ENCODE data around the gene HS3ST6.
"Not testable (repeated sequence)": the region's sequence is repeated elsewhere in the genome, so short reads cannot be mapped to it uniquely, and the experiment has no call there.

HS3ST6 gene

DNA sequence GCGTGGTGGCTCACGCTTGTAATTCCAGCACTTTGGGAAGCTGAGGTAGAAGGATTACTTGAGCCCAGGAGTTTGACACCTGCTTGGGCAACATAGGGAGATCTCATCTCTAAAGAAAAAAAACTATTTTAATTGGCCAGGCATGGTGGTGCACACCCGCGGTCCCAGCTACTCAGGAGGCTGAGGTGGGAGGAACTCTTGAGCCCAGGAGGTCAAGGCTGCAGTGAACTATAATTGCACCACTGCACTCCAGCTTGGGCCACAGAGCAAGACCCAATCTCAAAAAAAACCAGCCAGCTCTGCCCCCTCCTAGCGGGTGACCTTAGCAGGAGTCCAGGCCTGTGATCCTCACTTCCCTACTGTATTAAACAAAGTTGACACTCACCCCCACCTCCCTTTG, 5.9 kb upstream of the HS3ST6 start:
- DNase-seq: no peak

- DNase-seq: peak; percentile 31
Observed at GRCh38 chr16:1923299-1924034, 5.3 kb upstream of the HS3ST6 start.

DNA sequence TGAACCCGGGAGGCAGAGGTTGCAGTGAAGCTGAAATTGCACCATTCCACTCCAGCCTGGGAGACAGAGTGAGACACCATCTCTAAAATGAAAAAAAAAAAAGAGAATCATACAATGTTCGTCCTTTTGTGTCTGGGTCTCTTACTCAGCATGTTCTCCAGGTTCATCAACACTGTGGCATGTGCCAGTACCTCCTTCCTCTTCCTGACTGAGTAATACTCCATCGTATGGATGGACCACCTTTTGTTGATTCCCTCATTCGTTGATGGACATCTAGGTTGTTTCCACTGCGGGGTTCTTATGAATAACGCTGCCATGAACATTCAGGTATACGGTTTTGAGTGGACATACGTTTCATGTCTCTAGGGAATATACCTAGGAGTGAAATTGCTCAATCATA, 4.1 kb upstream of the HS3ST6 start:
- DNase-seq: no peak

GRCh38 chr16:1920727-1921171, 2.5 kb upstream of the HS3ST6 start:
- DNase-seq: peak; percentile 22

DNA sequence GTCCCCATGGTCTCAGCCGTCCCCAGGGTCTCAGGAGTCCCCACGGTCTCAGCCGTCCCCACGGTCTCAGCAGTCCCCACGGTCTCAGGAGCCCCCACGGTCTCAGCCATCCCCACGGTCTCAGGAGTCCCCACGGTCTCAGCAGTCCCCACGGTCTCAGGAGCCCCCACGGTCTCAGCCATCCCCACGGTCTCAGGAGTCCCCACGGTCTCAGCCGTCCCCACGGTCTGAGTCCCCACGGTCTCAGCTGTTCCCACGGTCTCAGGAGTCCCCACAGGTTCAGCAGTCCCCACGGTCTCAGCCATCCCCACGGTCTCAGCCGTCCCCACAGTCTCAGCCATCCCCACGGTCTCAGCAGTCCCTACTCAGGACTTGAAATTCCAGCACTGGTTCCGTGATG, 1.9 kb upstream of the HS3ST6 start:
- DNase-seq: not testable (repeated sequence)

- DNase-seq: no peak
Observed at GRCh38 chr16:1919327-1919998, 1.2 kb upstream of the HS3ST6 start.

GRCh38 chr16:1917665-1918350, 407 bp downstream of the HS3ST6 start:
- DNase-seq: no peak

- DNase-seq: no peak
Observed at GRCh38 chr16:1917056-1917664, 1.1 kb downstream of the HS3ST6 start.

- no peak for DNase-seq
Observed at GRCh38 chr16:1916640-1916990, 1.6 kb downstream of the HS3ST6 start.

- no peak for DNase-seq
Observed at GRCh38 chr16:1915732-1916639, 2.2 kb downstream of the HS3ST6 start.

DNA sequence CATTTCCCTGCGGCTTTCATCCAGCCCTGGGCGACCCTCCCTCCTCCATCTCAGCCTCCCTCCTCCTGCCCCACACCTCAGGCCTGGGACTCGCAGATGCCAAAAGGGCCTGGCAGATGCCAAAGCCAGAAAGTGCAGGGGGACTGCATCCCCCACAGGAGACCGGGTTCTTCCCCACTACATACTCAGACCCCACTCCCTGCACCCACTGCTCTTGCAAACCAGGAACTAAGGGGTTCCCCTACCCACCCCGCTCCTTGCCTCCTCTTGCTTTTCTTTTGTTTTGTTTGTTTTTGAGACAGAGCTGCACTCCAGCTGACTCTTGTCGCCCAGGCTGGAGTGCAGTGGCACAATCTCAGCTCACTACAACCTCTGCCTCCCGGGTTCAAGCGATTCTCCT, 3.2 kb downstream of the HS3ST6 start:
- no peak for DNase-seq

GRCh38 chr16:1914084-1914608, 4.1 kb downstream of the HS3ST6 start:
- DNase-seq: no peak

GRCh38 chr16:1913327-1914083, 4.7 kb downstream of the HS3ST6 start:
- DNase-seq: no peak

- DNase-seq: no peak
Observed at GRCh38 chr16:1912215-1912543, 6.0 kb downstream of the HS3ST6 start.

DNA sequence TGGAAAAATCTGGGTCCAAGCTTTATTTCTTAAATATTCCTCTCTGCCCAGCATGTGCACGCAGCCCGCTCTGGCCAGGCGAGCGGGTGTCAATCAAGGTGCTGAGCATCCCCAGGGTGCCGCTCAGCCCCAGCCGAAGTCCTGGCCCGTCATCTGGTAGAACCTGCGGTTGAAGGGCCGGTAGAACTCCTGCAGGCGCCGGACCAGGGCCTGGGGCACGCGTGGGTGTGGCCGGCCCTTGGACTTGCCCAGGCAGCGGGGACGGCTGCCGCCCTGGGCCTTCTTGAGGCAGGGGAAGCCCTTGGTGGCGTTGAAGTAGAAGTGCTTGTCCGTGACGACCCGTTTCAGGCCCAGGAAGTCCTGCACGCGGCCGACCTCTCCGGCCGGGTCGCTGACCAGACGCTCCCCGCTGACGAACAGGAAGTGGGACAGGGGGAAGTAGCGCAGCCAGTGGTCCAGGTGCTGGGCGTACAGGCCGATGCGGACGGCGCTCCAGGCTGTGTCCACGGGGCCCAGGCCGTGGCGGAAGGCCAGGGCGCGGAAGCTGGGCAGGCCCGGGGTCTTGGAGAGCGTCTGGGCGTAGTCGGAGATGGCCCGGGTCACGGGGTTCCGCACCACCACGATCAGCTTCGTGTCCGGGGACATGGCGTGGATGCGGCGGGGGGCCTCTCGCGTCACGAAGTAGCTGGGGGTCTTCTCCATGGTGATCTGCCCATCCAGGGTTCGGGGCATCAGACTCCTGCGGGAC, 6.6 kb downstream of the HS3ST6 start:
- DNase-seq: no peak

DNA sequence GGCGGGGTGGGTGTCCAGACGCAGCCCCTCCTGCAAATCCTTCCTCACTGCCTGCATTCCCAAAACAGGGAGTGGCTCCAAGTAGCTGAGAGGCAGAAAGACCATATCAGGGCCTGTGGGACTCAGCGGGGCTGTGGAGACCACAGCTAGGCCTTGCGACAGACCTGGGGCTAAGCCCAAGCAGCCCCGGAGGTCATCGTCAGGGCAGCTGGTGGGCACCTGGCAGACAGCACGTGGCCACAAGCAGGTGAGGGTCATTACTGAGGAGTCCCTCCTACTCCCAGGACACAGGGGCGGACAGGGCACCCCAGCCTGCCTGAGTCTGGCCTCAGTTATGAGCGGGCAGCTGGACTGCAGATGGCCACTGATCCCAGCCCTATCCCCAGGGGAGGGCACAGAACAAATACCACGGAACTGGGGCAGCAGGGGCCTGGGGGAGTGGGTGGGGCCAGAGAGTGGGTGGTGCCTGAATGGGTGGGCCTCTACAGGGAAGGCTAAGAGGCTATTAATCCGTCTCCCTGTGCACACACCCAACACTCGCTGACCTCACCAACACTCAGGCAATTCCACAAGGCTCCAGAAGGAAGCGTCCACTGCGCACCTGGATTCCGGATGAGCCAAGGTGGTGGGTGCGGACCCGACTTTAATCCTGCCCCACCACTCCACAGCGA, 8.5 kb downstream of the HS3ST6 start:
- no peak for DNase-seq

GRCh38 chr16:1908983-1909382, 9.2 kb downstream of the HS3ST6 start:
- no peak for DNase-seq

DNA sequence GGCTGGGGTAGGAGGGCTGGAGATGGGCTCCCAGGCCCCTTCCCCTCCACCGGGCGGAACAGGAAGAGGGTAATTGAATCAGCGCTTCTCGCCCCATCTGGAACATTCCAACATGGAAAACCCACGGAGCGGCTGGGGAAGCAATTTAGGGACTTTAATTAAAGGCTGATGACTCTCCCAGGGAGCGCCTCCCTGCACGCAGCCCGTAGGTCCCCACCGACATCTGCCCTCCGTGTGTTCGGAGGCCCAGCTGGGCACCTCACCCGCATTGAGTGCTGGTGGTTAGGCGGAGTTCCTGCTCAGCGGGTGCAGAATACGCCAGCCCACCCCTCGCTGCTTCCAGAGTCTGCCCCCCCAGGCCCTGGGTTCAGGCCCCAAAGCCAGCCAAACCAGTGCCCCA, 10.0 kb downstream of the HS3ST6 start:
- no peak for DNase-seq

- no peak for DNase-seq
Observed at GRCh38 chr16:1907226-1907860, 10.9 kb downstream of the HS3ST6 start.

DNA sequence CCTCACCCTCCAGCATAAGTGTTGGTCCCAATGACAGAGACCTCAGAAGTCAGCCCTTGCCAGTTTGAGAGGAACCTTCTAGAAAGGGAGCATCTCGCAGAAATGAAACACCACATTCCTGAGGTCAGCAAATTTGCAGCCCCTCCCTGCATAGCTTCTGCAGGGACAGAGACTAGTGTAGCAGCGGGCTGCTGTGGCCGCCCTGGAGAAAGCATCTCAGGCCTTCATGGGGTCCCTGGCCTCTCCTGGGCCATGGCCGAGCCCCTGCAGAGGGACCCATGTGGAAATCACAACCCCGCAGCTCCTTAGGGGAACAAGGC, 11.4 kb downstream of the HS3ST6 start:
- DNase-seq: no peak

All from CD4-positive, alpha-beta T cell treated with Interleukin-17A for 4 hours (primary cell).